CD14-positive monocyte (primary cell): Measurements from ENCODE around the gene CATSPERB. TPM values are rescaled to one million over a fixed set of nuclear protein-coding genes. Genes with fewer than 3 reads are reported as not detected.

Experiments
- DNase-seq, 3 donors: peaks; one replicate each; pipeline ENCODE4 v3.0.0-alpha.2; 2011 to 2022
- H2AFZ ChIP-seq: 2 replicates; pipeline ENCODE4 v1.6.0; 2012; ENCODE audit warnings: mild to moderate bottlenecking, low read depth, low read length, inconsistent platforms; ENCODE audit not compliant: insufficient read depth, poor library complexity, severe bottlenecking
- H3K27ac ChIP-seq, 2 donors: 1 replicate in 1 of 2; 2 replicates in 1 of 2; pipeline ENCODE4 v1.5.1; 2012 to 2013; ENCODE audit warnings: low read length in 2 of 2, control low read depth in 1 of 2, inconsistent platforms in 1 of 2, low read depth in 1 of 2, mild to moderate bottlenecking in 1 of 2
- H3K27me3 ChIP-seq, 2 donors: one replicate each; pipeline versions ENCODE4 v1.6.0 to v1.6.1; 2011 to 2013; ENCODE audit warnings: low read length in 2 of 2; ENCODE audit not compliant: control insufficient read depth in 2 of 2, insufficient read depth in 2 of 2
- H3K36me3 ChIP-seq, 2 donors: replicated peaks in 1 of 2; 1 replicate in 1 of 2; 2 replicates in 1 of 2; pipeline versions ENCODE4 v1.5.1 to v1.6.1; 2012 to 2013; ENCODE audit warnings: low read length in 2 of 2, control low read depth in 1 of 2, inconsistent platforms in 1 of 2, mild to moderate bottlenecking in 1 of 2; ENCODE audit not compliant: insufficient read depth in 2 of 2, control insufficient read depth in 1 of 2
- H3K4me1 ChIP-seq, 2 donors: 1 replicate in 1 of 2; 2 replicates in 1 of 2; pipeline versions ENCODE4 v1.5.1 to v1.6.1; 2012 to 2013; ENCODE audit warnings: low read length in 2 of 2, control low read depth in 1 of 2, inconsistent platforms in 1 of 2, mild to moderate bottlenecking in 1 of 2, moderate library complexity in 1 of 2; ENCODE audit not compliant: insufficient read depth in 2 of 2, control insufficient read depth in 1 of 2
- H3K4me2 ChIP-seq: replicated peaks from 2 replicates; pipeline ENCODE3; 2012; ENCODE audit warnings: low read length, moderate library complexity, mild to moderate bottlenecking; ENCODE audit not compliant: poor library complexity, severe bottlenecking; ENCODE audit errors: extremely low read depth
- H3K4me3 ChIP-seq, 3 experiments: fragments of 200-600 bp in 1 of 3; sonication (generic) in 1 of 3; replicated peaks in 1 of 3; 1 replicate in 2 of 3; 2 replicates in 1 of 3; pipeline ENCODE4 v1.5.1; 2011 to 2013; ENCODE audit warnings: low read length in 3 of 3, mild to moderate bottlenecking in 3 of 3, control low read depth in 2 of 3, low read depth in 2 of 3, inconsistent platforms in 1 of 3, moderate library complexity in 1 of 3
- H3K79me2 ChIP-seq: 2 replicates; pipeline ENCODE4 v1.6.0; 2012; ENCODE audit warnings: mild to moderate bottlenecking, control low read depth, inconsistent platforms, low read length, moderate library complexity; ENCODE audit not compliant: insufficient read depth
- H3K9ac ChIP-seq: 2 replicates; pipeline ENCODE4 v1.6.0; 2017; ENCODE audit warnings: low read length, mild to moderate bottlenecking; ENCODE audit not compliant: insufficient read depth, poor library complexity, severe bottlenecking
- H3K9me3 ChIP-seq, 2 donors: replicated peaks in 1 of 2; 1 replicate in 1 of 2; 2 replicates in 1 of 2; pipeline versions ENCODE4 v1.5.1 to v1.6.1; 2012 to 2013; ENCODE audit warnings: low read length in 2 of 2, control low read depth in 1 of 2; ENCODE audit not compliant: control insufficient read depth in 1 of 2, insufficient read depth in 1 of 2
- H4K20me1 ChIP-seq: 2 replicates; pipeline ENCODE4 v1.6.0; 2012; ENCODE audit warnings: mild to moderate bottlenecking, low read length, control low read depth, moderate library complexity; ENCODE audit not compliant: insufficient read depth
- H3K27ac Mint-ChIP-seq, 7 donors: one replicate each; pipeline ENCODE4 v1.8.0; 2020; ENCODE audit warnings: mild to moderate bottlenecking in 7 of 7, mixed read lengths in 7 of 7, moderate library complexity in 6 of 7, inconsistent platforms in 2 of 7
- H3K27me3 Mint-ChIP-seq, 3 donors: one replicate each; pipeline ENCODE4 v1.8.0; 2021 to 2022; ENCODE audit warnings: low read depth in 3 of 3, mild to moderate bottlenecking in 3 of 3, mixed read lengths in 3 of 3, moderate library complexity in 3 of 3, inconsistent platforms in 1 of 3
- H3K36me3 Mint-ChIP-seq, 2 donors: one replicate each; pipeline ENCODE4 v1.8.0; 2020; ENCODE audit warnings: mixed read lengths in 2 of 2, inconsistent platforms in 1 of 2, mild to moderate bottlenecking in 1 of 2
- H3K4me1 Mint-ChIP-seq: one replicate; pipeline ENCODE4 v1.8.0; 2020; ENCODE audit warnings: mild to moderate bottlenecking, mixed read lengths
- H3K4me3 Mint-ChIP-seq, 2 donors: one replicate each; pipeline ENCODE4 v1.8.0; 2020; ENCODE audit warnings: mild to moderate bottlenecking in 2 of 2, mixed read lengths in 2 of 2, moderate library complexity in 1 of 2
- H3K9me3 Mint-ChIP-seq, 7 donors: one replicate each; pipeline ENCODE4 v1.8.0; 2020 to 2022; ENCODE audit warnings: mixed read lengths in 7 of 7, mild to moderate bottlenecking in 6 of 7, moderate library complexity in 6 of 7, inconsistent platforms in 2 of 7
- CTCF ChIP-seq: fragments of 200-600 bp; IDR thresholded peaks from one replicate; pipeline ENCODE4 v1.8.0; 2022; ENCODE audit warnings: antibody characterized with exemption, mild to moderate bottlenecking
- WGBS: methylation state at CpG from one replicate; pipeline ENCODE4 v1.1.5; 2013; ENCODE audit warnings: missing lambda C conversion rate; ENCODE audit not compliant: insufficient coverage; 5-methylcytosine and 5-hydroxymethylcytosine counted together
- intact Hi-C, 2 donors: fragments of 100-400 bp; cut with micrococcal nuclease; formaldehyde crosslinking; loops; one replicate each; pipeline versions ENCODE4 v1.15.0 to v1.15.1; 2023
- polyA plus RNA-seq, 3 donors: library from polyadenylated mRNA; depleted of rRNA in 1 of 3; unstranded in 2 of 3; stranded (reverse) in 1 of 3; fragments of 300-500 nt in 2 of 3; fragments of >200 nt in 1 of 3; fragmentation: Illumina TruSeq in 2 of 3; gene quantifications; 1 replicate in 2 of 3; 2 replicates in 1 of 3; pipeline ENCODE4 v1.2.3, GENCODE V29; 2012 to 2021

Gene CATSPERB
- polyA plus RNA-seq, 3 donors = not detected

DNA sequence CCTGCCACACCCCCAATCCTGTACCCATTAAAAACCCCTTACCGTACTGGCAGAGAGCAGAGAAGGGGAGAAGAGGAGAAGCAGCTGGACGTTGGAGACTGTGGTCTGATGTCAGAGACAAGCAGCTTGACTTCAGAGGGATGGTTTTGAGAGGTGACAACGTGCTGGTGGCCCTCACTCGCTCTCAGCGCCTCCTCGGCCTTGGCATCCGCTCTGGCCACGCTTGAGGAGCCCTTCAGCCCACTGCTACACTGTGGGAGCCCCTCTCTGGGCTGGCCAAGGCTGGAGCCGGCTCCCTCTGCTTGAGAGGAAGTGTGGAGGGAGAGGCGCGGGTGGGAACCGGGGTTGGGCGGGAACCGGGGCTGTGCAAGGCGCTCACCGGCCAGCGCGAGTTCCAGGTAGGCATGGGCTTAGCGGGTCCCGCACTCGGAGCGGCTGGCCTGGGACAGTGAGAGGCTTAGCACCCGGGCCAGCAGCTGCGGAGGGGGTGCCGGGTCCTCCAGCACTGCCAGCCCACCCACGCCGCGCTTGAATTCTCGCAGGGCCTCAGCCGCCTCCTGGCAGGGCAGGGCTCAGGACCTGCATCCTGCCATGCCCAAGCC lies 154.2 kb downstream of the CATSPERB start:
- Histone ChIP-seq H3K4me3 (no peak overlapping the region), H2AFZ (no peak overlapping the region), H3K9ac (no peak overlapping the region), H3K27ac (no peak overlapping the region), H3K4me2 (no peak overlapping the region), H4K20me1 (no peaks in the 10 kb centered on the region), H3K9me3 (peaks cover 0 to 11% of the 10 kb centered on the region in 2 donors), H3K36me3 (no peaks in the 10 kb centered on the region), H3K4me1 (peaks cover 6 to 8% of the 10 kb centered on the region in 2 donors), H3K27me3 (peaks cover 18 to 51% of the 10 kb centered on the region in 2 donors), H3K79me2 (no peaks in the 10 kb centered on the region)
- 92% methylated on average over 27 of the region's 30 CpGs for WGBS
- Mint-ChIP-seq H3K36me3 (peaks cover 0 to 3% of the 10 kb centered on the region in 2 donors), H3K27ac (no peak overlapping the region), H3K4me1 (peaks cover 12% of the 10 kb centered on the region), H3K4me3 (no peak overlapping the region), H3K27me3 (peaks cover 42 to 54% (median 44%) of the 10 kb centered on the region in 3 donors), H3K9me3 (peaks cover 5 to 23% (median 18%) of the 10 kb centered on the region in 7 donors)
- no peak for DNase-seq
- TF ChIP-seq CTCF = no peak
- intact Hi-C loops = no loop called here

- H3K27ac Mint-ChIP-seq = no peak overlapping the region
- Histone ChIP-seq H3K9me3 (peaks cover 0 to 11% of the 10 kb centered on the region in 2 donors), H3K4me3 (no peak overlapping the region), H3K9ac (no peak overlapping the region), H3K4me2 (no peak overlapping the region), H3K27ac (no peak overlapping the region), H2AFZ (no peak overlapping the region), H3K79me2 (no peaks in the 10 kb centered on the region), H4K20me1 (no peaks in the 10 kb centered on the region), H3K27me3 (peaks cover 18 to 52% of the 10 kb centered on the region in 2 donors), H3K4me1 (peaks cover 6 to 8% of the 10 kb centered on the region in 2 donors), H3K36me3 (no peaks in the 10 kb centered on the region)
- TF ChIP-seq CTCF = no peak
- H3K9me3 Mint-ChIP-seq = peaks cover 5 to 26% (median 18%) of the 10 kb centered on the region in 7 donors
- H3K4me1 Mint-ChIP-seq = peaks cover 12% of the 10 kb centered on the region
- intact Hi-C loops = no loop called here
- H3K36me3 Mint-ChIP-seq = peaks cover 0 to 3% of the 10 kb centered on the region in 2 donors
- no peak for DNase-seq
- peak overlapping the region in 1 of 2 donors; percentile 89 for H3K4me3 Mint-ChIP-seq
- 89% methylated on average over 1 of the region's 13 CpGs for WGBS
- H3K27me3 Mint-ChIP-seq = peaks cover 43 to 56% (median 46%) of the 10 kb centered on the region in 3 donors
These were observed 156.2 kb downstream of the CATSPERB start for GRCh38 chr14:91575469-91576208.
